Effector memory CD8-positive, alpha-beta T cell (primary cell): ENCODE results near the gene PRDX1.

Experiments used
- ATAC-seq: fragments of 150-1000 bp; cut with Tn5 transposase; replicated peaks from 2 replicates; pipeline ENCODE4 v1.10.0; 2021; ENCODE audit warnings: mild to moderate bottlenecking, moderate library complexity
- DNase-seq, 3 experiments: peaks; one replicate each; pipeline ENCODE4 v3.0.0; 2021
- H3K27ac Mint-ChIP-seq, 2 donors: one replicate each; pipeline ENCODE4 v1.8.0; 2022; ENCODE audit warnings: mild to moderate bottlenecking in 2 of 2, mixed read lengths in 2 of 2, moderate library complexity in 2 of 2
- H3K27me3 Mint-ChIP-seq, 2 donors: one replicate each; pipeline ENCODE4 v1.8.0; 2022; ENCODE audit warnings: mixed read lengths in 2 of 2
- H3K36me3 Mint-ChIP-seq: one replicate; pipeline ENCODE4 v1.8.0; 2022; ENCODE audit warnings: mild to moderate bottlenecking, moderate library complexity, mixed read lengths; ENCODE audit not compliant: insufficient read depth
- H3K4me1 Mint-ChIP-seq, 2 donors: one replicate each; pipeline ENCODE4 v1.8.0; 2022; ENCODE audit warnings: low read depth in 2 of 2, mixed read lengths in 2 of 2
- H3K4me3 Mint-ChIP-seq, 2 donors: one replicate each; pipeline ENCODE4 v1.8.0; 2022; ENCODE audit warnings: mild to moderate bottlenecking in 2 of 2, mixed read lengths in 2 of 2, moderate library complexity in 2 of 2
- H3K9me3 Mint-ChIP-seq, 2 donors: one replicate each; pipeline ENCODE4 v1.8.0; 2022; ENCODE audit warnings: mixed read lengths in 2 of 2
- total RNA-seq, 9 experiments: gene quantifications; one replicate each; lab custom pipeline; 2026; lab: John Stamatoyannopoulos, UW

The PRDX1 gene
- 32.3 to 726 (median 139) reads per million in 9 experiments for total RNA-seq

DNA sequence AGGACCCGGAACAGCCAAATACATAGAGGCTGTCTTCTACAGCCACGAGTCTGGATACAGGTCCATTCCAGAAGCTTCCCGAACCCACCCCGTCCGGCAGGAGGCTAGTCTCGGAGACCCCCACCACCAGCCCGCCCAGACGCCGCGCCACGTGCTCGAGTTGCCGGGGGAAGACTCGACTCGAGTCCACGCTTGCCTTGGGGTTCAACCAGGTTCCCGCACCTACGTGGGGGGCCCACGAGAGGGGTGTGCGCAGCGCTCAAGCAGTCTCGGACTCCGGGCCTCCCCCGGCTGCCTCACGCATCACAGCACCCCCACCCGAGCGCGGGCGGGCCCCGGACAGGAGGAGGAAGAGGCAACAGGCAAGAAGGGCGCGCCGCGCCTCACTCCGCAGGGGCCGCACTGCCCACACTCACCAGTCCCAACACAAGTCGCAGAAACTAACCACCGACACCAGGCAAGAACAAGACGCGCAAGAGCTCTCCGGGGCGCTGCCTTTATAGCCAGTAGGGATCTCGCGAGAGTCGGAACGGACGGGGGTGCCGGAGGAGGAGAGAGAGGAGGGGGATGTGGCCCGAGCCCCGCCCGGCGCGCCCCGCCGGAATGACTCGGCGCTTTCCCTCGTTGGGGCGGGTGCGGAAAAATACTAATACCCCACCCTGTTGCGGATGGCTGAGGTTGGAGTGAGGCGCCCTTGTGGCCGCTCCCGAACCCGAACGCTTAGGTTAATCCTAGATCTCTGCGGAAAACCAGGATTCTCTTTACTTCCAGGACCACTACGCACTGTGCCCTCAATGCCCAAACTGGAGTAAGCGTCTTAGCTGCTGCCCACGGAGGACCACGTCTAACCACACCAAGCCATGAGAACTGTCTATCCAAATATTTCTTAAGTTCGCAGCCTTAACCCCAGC is at the start of gene PRDX1:
Gene PRDX1 (minus strand): TSS at position 472 of the 911 bp plus-strand sequence. CDS start 2,841 bp downstream, outside the sequence.
- DNase-seq, result peak; percentile 92 to 94 (median 93)
- H3K9me3 Mint-ChIP-seq, result no peaks in the 10 kb centered on the region
- peaks cover 27 to 29% of the 10 kb centered on the region in 2 donors for H3K4me1 Mint-ChIP-seq
- H3K27me3 Mint-ChIP-seq, result no peaks in the 10 kb centered on the region
- H3K27ac Mint-ChIP-seq, result peak within 1 kb of the TSS; percentile 91 to 96
- H3K4me3 Mint-ChIP-seq, result peak within 1 kb of the TSS; percentile 88 to 99
- peak; percentile 87 for ATAC-seq
- peaks cover 47% of the 10 kb centered on the region for H3K36me3 Mint-ChIP-seq

DNA sequence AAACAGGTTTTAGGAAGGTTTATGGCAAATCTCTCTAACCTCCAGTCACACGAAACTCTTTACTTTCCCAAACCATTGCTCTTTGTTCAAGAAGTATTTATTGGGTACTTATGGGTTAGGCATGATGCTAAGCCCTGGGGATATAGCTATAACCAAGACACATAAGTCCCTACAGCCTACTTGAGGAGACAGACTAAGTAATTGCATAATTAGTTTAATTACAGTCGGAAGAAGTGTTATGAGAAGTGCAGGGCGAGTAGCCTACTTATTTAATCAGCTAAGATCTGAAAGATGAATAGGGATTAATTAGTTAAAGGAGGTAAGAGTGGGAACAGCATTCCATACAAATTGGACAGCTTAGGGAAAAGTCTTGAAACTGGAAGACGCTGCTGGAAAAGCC is 48.9 kb upstream of the PRDX1 start:
- Mint-ChIP-seq H3K36me3 (peaks cover 10% of the 10 kb centered on the region), H3K4me1 (no peaks in the 10 kb centered on the region)

GRCh38 chr1:45569962-45570581 is 48.4 kb upstream of the PRDX1 start:
- Mint-ChIP-seq H3K27ac (peak overlapping the region; percentile 29 to 64), H3K36me3 (peaks cover 10% of the 10 kb centered on the region), H3K4me3 (no peak overlapping the region), H3K9me3 (no peaks in the 10 kb centered on the region), H3K27me3 (no peaks in the 10 kb centered on the region), H3K4me1 (no peaks in the 10 kb centered on the region)
- ATAC-seq, result peak; percentile 99
- peak; percentile 66 to 71 (median 70) for DNase-seq

More for the DNA sequence above, 48.9 kb upstream of the PRDX1 start:
- ATAC-seq (no peak), DNase-seq (no peak)
- H3K27ac Mint-ChIP-seq, result peak overlapping the region in 1 of 2 donors; percentile 64
- H3K27me3 Mint-ChIP-seq, result no peaks in the 10 kb centered on the region
- H3K4me3 Mint-ChIP-seq, result no peak overlapping the region
- no peaks in the 10 kb centered on the region for H3K9me3 Mint-ChIP-seq

- Mint-ChIP-seq H3K4me3 (no peak overlapping the region), H3K36me3 (peaks cover 10% of the 10 kb centered on the region), H3K4me1 (no peaks in the 10 kb centered on the region), H3K9me3 (no peaks in the 10 kb centered on the region), H3K27me3 (no peaks in the 10 kb centered on the region), H3K27ac (peak overlapping the region in 1 of 2 donors; percentile 29)
- no peak for DNase-seq
- ATAC-seq, result no peak
Measured at GRCh38 chr1:45569571-45569961, 47.9 kb upstream of the PRDX1 start.

GRCh38 chr1:45568421-45568820 is 46.7 kb upstream of the PRDX1 start:
- DNase-seq, result no peak
- no peaks in the 10 kb centered on the region for H3K27me3 Mint-ChIP-seq
- H3K9me3 Mint-ChIP-seq, result no peaks in the 10 kb centered on the region
- ATAC-seq, result no peak
- H3K4me1 Mint-ChIP-seq, result no peaks in the 10 kb centered on the region
- H3K36me3 Mint-ChIP-seq, result peaks cover 13% of the 10 kb centered on the region
- H3K4me3 Mint-ChIP-seq, result no peak overlapping the region
- no peak overlapping the region for H3K27ac Mint-ChIP-seq

GRCh38 chr1:45567911-45568310 is 46.2 kb upstream of the PRDX1 start:
- ATAC-seq (no peak), DNase-seq (no peak)
- H3K4me1 Mint-ChIP-seq, result no peaks in the 10 kb centered on the region
- no peak overlapping the region for H3K27ac Mint-ChIP-seq
- no peaks in the 10 kb centered on the region for H3K27me3 Mint-ChIP-seq
- no peaks in the 10 kb centered on the region for H3K9me3 Mint-ChIP-seq
- peaks cover 17% of the 10 kb centered on the region for H3K36me3 Mint-ChIP-seq
- no peak overlapping the region for H3K4me3 Mint-ChIP-seq

DNA sequence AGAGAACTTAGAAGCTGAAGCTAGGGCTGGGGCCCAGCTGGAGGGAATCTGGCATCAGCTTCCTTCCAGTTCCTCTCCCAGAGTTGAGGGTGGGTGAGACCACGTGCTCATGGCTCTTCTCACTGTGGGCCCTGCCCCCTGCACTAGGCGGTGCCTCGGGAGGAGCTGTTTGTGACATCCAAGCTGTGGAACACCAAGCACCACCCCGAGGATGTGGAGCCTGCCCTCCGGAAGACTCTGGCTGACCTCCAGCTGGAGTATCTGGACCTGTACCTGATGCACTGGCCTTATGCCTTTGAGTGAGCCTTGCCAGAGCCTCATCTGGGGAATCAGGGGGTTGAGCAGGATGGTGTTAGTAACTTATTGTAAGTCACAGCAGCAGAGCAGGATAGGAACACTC is 45.0 kb upstream of the PRDX1 start:
- no peak overlapping the region for H3K4me3 Mint-ChIP-seq
- H3K27me3 Mint-ChIP-seq, result no peaks in the 10 kb centered on the region
- H3K4me1 Mint-ChIP-seq, result no peaks in the 10 kb centered on the region
- H3K9me3 Mint-ChIP-seq, result no peaks in the 10 kb centered on the region
- H3K27ac Mint-ChIP-seq, result peak overlapping the region in 1 of 2 donors; percentile 82
- H3K36me3 Mint-ChIP-seq, result peaks cover 21% of the 10 kb centered on the region
- DNase-seq (no peak), ATAC-seq (no peak)

DNA sequence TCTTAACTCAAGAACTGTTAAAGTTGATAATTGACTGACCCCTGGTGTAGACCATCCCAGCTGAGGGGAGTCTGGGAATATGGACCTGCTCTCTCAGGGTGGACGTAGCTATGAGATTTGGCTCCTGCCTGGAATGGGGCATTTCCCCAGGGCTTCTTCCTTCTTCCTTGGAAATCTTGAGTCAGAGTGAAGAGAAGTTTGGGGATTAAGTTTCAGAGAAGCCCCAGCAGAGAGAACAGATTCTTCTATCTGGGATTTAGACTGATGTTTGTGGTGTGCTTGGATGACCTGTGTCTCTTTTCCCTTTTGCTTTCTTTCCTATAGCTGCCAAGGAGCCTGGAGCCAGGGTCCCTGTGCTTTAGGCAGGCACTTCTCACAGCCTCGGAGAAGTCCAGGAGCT is 42.2 kb upstream of the PRDX1 start:
- H3K36me3 Mint-ChIP-seq, result peaks cover 26% of the 10 kb centered on the region

DNA sequence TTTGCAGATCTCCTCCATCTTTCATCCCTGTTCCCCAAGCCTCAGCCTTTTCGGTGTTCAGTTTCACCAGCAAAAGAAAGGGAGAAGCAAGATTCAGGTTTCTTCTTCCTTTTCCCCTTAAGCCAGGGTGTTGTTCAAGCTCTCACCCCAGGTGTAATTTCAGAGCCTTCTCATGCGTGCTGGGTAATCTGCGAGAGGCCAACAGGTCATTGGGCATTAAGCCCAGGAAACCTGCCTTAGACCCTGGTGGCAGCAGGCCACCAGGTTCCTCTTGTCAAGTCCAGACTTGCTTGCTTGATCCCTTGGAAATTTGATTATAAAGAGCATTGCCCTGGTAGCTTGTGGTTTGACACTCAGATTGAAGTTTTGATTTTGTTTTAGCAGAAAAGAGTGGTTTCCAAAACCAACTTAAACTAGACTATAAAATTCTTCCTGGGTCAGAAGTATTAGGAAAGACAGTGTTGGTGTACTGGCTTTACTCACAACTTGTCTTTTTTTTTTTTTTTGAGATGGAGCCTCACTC is 35.8 kb upstream of the PRDX1 start:
- peaks cover 23% of the 10 kb centered on the region for H3K36me3 Mint-ChIP-seq
- no peak overlapping the region for H3K4me3 Mint-ChIP-seq
- no peak for DNase-seq
- no peaks in the 10 kb centered on the region for H3K27me3 Mint-ChIP-seq
- H3K27ac Mint-ChIP-seq, result peak overlapping the region; percentile 41 to 55
- ATAC-seq, result no peak
- H3K4me1 Mint-ChIP-seq, result peaks cover under 1 to 2% of the 10 kb centered on the region in 2 donors
- H3K9me3 Mint-ChIP-seq, result no peaks in the 10 kb centered on the region

More for the DNA sequence above, 42.2 kb upstream of the PRDX1 start:
- ATAC-seq (no peak), DNase-seq (no peak)
- Mint-ChIP-seq H3K4me3 (no peak overlapping the region), H3K27me3 (no peaks in the 10 kb centered on the region), H3K4me1 (no peaks in the 10 kb centered on the region), H3K27ac (no peak overlapping the region), H3K9me3 (no peaks in the 10 kb centered on the region)

- no peak overlapping the region for H3K27ac Mint-ChIP-seq
- H3K9me3 Mint-ChIP-seq, result no peaks in the 10 kb centered on the region
- peaks cover 13 to 21% of the 10 kb centered on the region in 2 donors for H3K4me1 Mint-ChIP-seq
- DNase-seq (no peak), ATAC-seq (no peak)
- H3K36me3 Mint-ChIP-seq, result peaks cover 20% of the 10 kb centered on the region
- H3K4me3 Mint-ChIP-seq, result no peak overlapping the region
- no peaks in the 10 kb centered on the region for H3K27me3 Mint-ChIP-seq
Measured at GRCh38 chr1:45554198-45554597, 32.5 kb upstream of the PRDX1 start.

DNA sequence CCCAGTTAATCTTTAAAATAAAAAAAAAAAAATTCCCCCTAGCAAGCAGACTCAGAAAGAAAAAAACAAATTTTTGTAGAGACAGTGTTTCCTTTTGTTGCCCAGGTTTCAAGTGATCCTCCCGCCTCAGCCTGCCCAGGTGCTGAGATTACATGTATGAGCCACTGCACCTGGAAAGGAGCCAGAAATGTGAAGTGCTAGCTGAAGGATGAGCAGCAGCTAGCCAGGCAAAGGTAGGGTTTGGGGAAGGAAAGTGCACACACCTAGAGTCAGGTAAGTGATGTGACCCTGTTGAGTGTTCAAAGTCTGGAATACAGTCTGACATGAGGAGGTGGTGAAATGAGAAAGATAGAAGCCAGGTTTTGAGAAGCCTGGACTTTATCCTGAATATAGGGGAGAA is 30.6 kb upstream of the PRDX1 start:
- Mint-ChIP-seq H3K27ac (peak overlapping the region in 1 of 2 donors; percentile 1), H3K4me1 (peaks cover 13 to 21% of the 10 kb centered on the region in 2 donors), H3K9me3 (no peaks in the 10 kb centered on the region), H3K36me3 (peaks cover 17% of the 10 kb centered on the region), H3K27me3 (no peaks in the 10 kb centered on the region), H3K4me3 (no peak overlapping the region)
- no peak for ATAC-seq
- DNase-seq, result no peak

GRCh38 chr1:45551684-45552083 is 30.0 kb upstream of the PRDX1 start:
- peaks cover 17% of the 10 kb centered on the region for H3K36me3 Mint-ChIP-seq
- H3K9me3 Mint-ChIP-seq, result no peaks in the 10 kb centered on the region
- ATAC-seq (no peak), DNase-seq (no peak)
- peaks cover 13 to 21% of the 10 kb centered on the region in 2 donors for H3K4me1 Mint-ChIP-seq
- peak overlapping the region; percentile 96 for H3K4me3 Mint-ChIP-seq
- H3K27me3 Mint-ChIP-seq, result no peaks in the 10 kb centered on the region
- H3K27ac Mint-ChIP-seq, result peak overlapping the region; percentile 94 to 97
